ENCODE data around the gene LMF1.

LMF1 gene

DNA sequence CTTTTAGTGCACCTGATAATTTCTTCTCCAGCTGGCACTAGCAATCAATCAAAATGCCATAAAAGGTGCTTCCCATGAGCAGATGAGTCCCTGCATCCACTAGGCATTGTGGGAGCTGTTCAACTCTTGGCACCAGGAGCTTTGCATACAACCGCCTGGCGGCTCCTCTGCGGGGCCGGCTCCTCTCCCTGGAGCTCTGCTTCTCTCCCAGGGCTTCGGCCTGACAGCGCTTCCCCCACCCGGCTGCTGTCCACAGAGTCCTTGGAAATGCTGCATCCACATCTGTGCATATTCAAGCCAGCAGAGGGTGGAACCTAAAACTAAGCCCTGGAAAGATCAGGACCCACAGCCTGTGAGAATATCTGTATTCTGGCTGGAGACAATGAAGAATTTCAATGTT is 62.9 kb downstream of the LMF1 start:
- peak overlapping the region in 2 of 11 experiments; percentile 25 to 32; a peak in 1 of 22 replicates for H3K4me2 ChIP-seq
- peaks cover 22 to 56% (median 42%) of the 10 kb centered on the region in 11 experiments for H3K36me3 ChIP-seq
- no peak for TF ChIP-seq Cebpa-rat (IDR thresholded peaks at IDR 0.05)
- H4K20me1 ChIP-seq = peaks cover 0 to 27% (median 3%) of the 10 kb centered on the region in 11 experiments; a peak in 7 of 22 replicates
- H3K9me3 ChIP-seq (replicated peaks in 1 of 11) = peaks cover 25 to 44% (median 32%) of the 10 kb centered on the region in 11 experiments
- H3K27ac ChIP-seq = no peak overlapping the region
- peaks cover 0 to 36% (median 17%) of the 10 kb centered on the region in 10 experiments; a peak in 14 of 20 replicates for H3K4me1 ChIP-seq
- H3K4me3 ChIP-seq = no peak overlapping the region
- H3K27me3 ChIP-seq = no peaks in the 10 kb centered on the region
- H3K9ac ChIP-seq = no peak overlapping the region

DNA sequence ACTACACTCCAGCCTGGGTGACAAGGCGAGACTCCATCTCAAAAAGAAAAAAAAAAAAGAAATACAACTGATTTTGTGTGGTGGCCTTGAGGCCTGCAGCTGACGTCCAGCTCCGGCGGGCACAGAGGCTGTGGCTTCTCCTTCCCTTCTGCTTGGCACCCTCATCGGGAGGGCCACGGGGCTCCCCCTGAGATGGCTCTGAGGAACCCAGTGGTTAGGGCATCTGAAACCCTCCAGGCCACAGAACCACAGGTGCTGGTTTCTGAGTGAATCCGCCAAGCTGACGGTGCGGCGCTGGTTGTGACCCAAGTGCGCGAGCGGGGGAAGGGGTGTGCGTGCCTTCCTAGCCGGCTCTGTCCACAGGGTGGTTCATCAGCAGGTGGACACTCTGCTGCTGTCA is 63.4 kb downstream of the LMF1 start:
- Histone ChIP-seq H3K4me3 (no peak overlapping the region), H3K4me1 (peaks cover 0 to 31% (median 12%) of the 10 kb centered on the region in 10 experiments; a peak in 14 of 20 replicates), H3K4me2 (no peak overlapping the region), H3K27me3 (no peaks in the 10 kb centered on the region), H3K9me3 (replicated peaks in 1 of 11) (peaks cover 25 to 44% (median 32%) of the 10 kb centered on the region in 11 experiments), H4K20me1 (peaks cover 0 to 23% (median 0%) of the 10 kb centered on the region in 11 experiments; a peak in 5 of 22 replicates), H3K36me3 (peaks cover 22 to 56% (median 42%) of the 10 kb centered on the region in 11 experiments), H3K27ac (no peak overlapping the region), H3K9ac (no peak overlapping the region)
- no peak for TF ChIP-seq Cebpa-rat (IDR thresholded peaks at IDR 0.05)

DNA sequence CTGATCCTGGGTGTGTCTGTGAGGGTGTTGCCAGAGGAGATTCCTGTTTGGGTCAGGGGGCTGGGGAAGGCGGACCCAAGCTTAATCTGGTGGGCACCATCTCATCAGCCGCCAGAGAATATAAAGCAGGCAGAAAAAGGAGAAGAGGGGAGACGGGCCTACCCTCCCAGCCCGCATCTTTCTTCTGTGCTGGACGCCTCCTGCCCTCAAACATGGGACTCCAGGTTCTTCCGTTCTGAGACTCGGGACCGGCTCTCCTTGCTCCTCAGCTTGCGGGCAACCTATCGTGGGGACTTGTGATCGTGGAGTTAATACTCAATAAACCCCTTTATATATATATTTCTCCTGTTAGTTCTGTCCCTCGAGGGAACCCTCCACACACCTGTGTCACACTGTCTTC is 64.5 kb downstream of the LMF1 start:
- no peak for TF ChIP-seq Cebpa-rat (IDR thresholded peaks at IDR 0.05)
- H3K27ac ChIP-seq = no peak overlapping the region
- H3K9ac ChIP-seq = no peak overlapping the region
- H3K4me1 ChIP-seq = peaks cover 0 to 33% (median 10%) of the 10 kb centered on the region in 10 experiments; a peak in 12 of 20 replicates
- H3K4me2 ChIP-seq = no peak overlapping the region
- peaks cover 0 to 25% (median 0%) of the 10 kb centered on the region in 11 experiments; a peak in 5 of 22 replicates for H4K20me1 ChIP-seq
- H3K9me3 ChIP-seq (replicated peaks in 1 of 11) = peaks cover 25 to 44% (median 32%) of the 10 kb centered on the region in 11 experiments
- peaks cover 22 to 56% (median 42%) of the 10 kb centered on the region in 11 experiments for H3K36me3 ChIP-seq
- H3K4me3 ChIP-seq = no peak overlapping the region
- no peaks in the 10 kb centered on the region for H3K27me3 ChIP-seq

DNA sequence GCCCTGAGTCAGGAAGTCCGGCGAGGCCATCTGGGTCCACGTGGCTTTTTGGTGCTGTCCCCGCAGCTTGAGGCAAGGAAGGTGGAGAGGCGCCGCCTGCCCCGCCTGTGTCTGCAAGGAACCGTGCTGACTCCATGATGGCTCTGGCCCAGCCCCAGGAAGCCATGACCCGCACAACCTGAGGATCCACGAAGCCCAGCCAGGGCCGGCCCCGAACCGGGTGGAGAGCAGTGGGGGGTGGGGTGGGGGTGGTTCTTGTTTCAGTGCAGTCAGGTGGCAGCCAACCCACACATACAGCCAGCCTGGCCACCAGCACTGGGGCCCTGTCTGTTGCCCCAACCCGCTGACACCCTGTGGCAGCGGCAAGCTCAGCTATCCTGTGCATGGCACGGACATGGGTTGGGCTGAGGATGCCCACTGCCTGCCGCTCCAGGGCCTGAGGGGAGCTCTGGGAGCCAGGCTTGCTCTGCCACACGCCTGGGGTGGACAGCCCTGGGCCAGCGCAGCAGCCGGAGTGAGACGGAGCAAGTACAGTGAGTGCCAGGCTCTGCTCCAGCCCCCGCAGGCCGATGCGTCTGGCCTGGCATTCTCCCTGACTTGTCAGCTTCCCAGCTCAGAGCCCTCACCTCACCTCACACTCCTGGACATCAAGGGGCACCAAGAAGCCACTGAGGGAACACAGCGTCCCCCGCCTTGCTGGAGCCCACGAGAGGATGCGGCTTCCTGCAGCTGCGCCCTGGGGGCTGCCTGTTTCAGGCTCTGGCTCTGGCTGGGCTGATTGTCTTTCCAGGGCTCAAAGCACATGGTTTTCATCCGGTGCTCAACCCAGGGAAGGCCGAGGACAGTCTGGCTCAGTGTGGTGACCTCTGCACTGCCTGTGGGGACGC is 68.8 kb downstream of the LMF1 start:
- H3K27ac ChIP-seq = no peak overlapping the region
- H3K4me1 ChIP-seq = peaks cover 13 to 42% (median 28%) of the 10 kb centered on the region in 10 experiments; a peak in 19 of 20 replicates
- no peak for TF ChIP-seq Cebpa-rat (IDR thresholded peaks at IDR 0.05)
- peaks cover 0 to 37% (median 3%) of the 10 kb centered on the region in 11 experiments; a peak in 8 of 22 replicates for H4K20me1 ChIP-seq
- H3K9me3 ChIP-seq (replicated peaks in 1 of 11) = peaks cover 14 to 28% (median 22%) of the 10 kb centered on the region in 11 experiments
- H3K27me3 ChIP-seq = no peaks in the 10 kb centered on the region
- H3K9ac ChIP-seq = no peak overlapping the region
- H3K4me2 ChIP-seq = no peak overlapping the region
- H3K4me3 ChIP-seq = no peak overlapping the region
- H3K36me3 ChIP-seq = peaks cover 8 to 21% (median 16%) of the 10 kb centered on the region in 11 experiments

DNA sequence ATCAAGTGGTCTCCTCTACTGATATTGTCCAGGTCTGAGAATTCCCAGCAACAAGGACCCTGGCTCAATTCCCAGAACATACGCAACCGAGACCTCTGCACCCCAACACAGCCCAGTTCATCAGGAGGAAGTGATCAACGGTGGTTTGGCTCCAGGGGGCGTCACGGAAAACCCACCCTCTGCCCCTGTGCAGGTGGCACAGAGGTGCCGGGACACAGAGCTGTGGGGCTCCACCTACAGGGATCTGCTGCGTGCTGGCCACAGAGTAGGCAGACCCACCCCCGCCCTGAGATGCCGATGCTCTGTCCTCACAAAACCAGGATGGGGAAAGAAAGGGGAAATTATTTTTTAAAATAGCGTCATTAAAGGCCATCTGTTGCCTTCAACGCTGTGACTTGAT is 69.6 kb downstream of the LMF1 start:
- H3K4me1 ChIP-seq = peaks cover 13 to 49% (median 31%) of the 10 kb centered on the region in 10 experiments; a peak in 19 of 20 replicates

DNA sequence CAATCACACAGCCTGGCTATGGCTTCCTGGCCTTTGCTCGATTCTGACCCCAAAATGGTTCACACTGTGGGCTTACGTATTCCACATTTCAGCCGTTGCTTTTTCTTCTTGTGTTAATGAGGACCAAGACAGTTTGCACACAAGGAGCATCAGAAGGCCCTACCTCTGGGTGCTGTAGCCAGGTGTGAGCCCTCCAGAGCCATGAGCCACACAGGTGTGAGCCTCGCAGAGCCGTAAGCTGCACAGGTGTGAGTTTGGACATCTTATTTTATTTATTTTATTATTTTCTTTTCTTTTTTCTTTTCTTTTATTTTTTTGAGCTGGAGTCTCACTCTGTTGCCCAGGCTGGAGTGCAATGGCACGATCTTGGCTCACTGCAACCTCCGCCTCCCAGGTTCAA is 70.6 kb downstream of the LMF1 start:
- Histone ChIP-seq H3K36me3 (peaks cover 0 to 4% (median 0%) of the 10 kb centered on the region in 11 experiments; a peak in 5 of 22 replicates), H3K4me1 (peaks cover 13 to 50% (median 31%) of the 10 kb centered on the region in 10 experiments; a peak in 19 of 20 replicates), H3K4me3 (no peak overlapping the region), H3K9me3 (replicated peaks in 1 of 11) (peaks cover 3 to 10% (median 4%) of the 10 kb centered on the region in 11 experiments; a peak in 19 of 22 replicates), H3K4me2 (0 out of 22 replicates have a peak overlapping the region, but pooled peaks of 1 of the 11 experiments have one; percentile 94), H4K20me1 (peaks cover 0 to 52% (median 4%) of the 10 kb centered on the region in 11 experiments; a peak in 8 of 22 replicates), H3K9ac (no peak overlapping the region), H3K27ac (no peak overlapping the region), H3K27me3 (no peaks in the 10 kb centered on the region)
- no peak for TF ChIP-seq Cebpa-rat (IDR thresholded peaks at IDR 0.05)

More for the DNA sequence above, 69.6 kb downstream of the LMF1 start:
- Histone ChIP-seq H3K27me3 (no peaks in the 10 kb centered on the region), H4K20me1 (peaks cover 0 to 45% (median 3%) of the 10 kb centered on the region in 11 experiments; a peak in 8 of 22 replicates), H3K4me3 (no peak overlapping the region), H3K9me3 (replicated peaks in 1 of 11) (peaks cover 6 to 20% (median 14%) of the 10 kb centered on the region in 11 experiments), H3K4me2 (no peak overlapping the region), H3K36me3 (peaks cover under 1 to 13% (median 7%) of the 10 kb centered on the region in 11 experiments; a peak in 20 of 22 replicates), H3K27ac (no peak overlapping the region), H3K9ac (no peak overlapping the region)
- no peak for TF ChIP-seq Cebpa-rat (IDR thresholded peaks at IDR 0.05)

DNA sequence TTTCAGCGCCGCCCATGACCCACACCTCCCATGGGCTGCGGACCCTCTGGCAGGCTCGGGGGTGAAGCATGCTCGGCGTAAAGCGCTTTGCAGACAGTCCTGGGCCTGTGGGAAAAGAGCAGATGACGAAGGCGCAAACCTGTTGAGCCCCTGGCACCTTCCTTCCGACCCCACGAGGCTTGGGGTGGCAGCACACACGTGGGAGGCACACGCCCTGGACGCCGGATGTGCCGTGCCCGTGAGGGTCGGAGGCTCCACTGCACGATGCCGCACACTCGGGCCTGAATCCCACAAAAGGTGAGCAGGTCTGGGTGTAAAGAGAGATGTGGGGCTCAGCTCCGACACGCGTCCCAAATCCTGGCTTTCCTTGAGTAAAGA is 71.1 kb downstream of the LMF1 start:
- Histone ChIP-seq H3K27ac (no peak overlapping the region), H3K4me3 (no peak overlapping the region), H3K36me3 (no peaks in the 10 kb centered on the region), H3K27me3 (no peaks in the 10 kb centered on the region), H3K9me3 (replicated peaks in 1 of 11) (peaks cover 0 to 6% (median 0%) of the 10 kb centered on the region in 11 experiments; a peak in 5 of 22 replicates), H3K4me1 (peaks cover 13 to 50% (median 31%) of the 10 kb centered on the region in 10 experiments; a peak in 19 of 20 replicates), H3K4me2 (peak overlapping the region in 8 of 11 experiments; percentile 68 to 96 (median 92); a peak in 7 of 22 replicates), H3K9ac (no peak overlapping the region), H4K20me1 (peaks cover 0 to 57% (median 5%) of the 10 kb centered on the region in 11 experiments; a peak in 8 of 22 replicates)
- no peak for TF ChIP-seq Cebpa-rat (IDR thresholded peaks at IDR 0.05)

DNA sequence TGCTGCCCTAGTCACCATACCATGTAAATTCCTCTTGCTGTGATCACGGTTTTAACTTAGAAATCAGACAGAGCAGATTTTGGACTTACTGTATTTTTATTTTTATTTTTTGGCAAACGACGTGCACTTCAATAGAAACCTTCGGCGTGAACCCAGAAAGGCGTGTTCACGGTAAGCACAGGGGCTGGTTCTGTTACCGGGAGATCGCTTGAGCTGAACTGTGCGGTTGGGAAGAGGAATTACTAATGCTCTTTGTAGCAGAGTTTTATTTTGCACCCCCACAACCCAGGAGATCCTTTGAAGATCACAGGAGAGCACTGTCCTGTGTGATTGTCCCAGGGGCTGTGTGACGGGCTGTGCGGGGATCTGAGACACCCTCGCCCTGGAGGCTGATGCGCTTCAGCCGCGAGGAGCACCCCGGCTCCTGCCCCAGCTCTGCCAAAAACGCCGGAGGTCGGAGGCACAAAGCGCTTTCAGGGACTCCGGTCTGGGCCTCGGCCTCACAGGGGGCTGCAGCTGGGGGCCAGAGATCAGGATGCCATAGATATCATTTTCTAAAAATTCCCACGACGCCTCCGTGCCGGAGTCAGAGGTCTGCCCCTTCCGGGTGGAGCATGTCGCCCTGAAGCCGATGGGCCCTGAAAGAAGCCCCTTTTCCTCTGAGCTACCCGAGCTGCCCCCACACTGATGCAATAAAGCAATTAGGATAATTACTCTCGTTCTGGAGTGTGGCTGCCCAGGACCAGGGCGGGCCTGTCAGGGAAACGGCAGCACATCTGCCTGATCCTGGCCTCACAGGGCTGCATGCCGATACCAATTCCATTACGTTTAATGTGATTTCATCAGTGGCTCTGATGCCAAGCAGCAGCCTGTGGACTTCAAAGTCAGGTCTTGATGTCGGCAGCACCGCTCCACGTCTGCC is 71.8 kb downstream of the LMF1 start:
- H3K4me1 ChIP-seq = peaks cover 13 to 50% (median 31%) of the 10 kb centered on the region in 10 experiments; a peak in 19 of 20 replicates
- no peak overlapping the region; a peak in 1 of 20 replicates for H3K4me3 ChIP-seq
- H3K36me3 ChIP-seq = no peaks in the 10 kb centered on the region
- peaks cover 0 to 61% (median 5%) of the 10 kb centered on the region in 11 experiments; a peak in 8 of 22 replicates for H4K20me1 ChIP-seq
- peaks cover 0 to 3% (median 0%) of the 10 kb centered on the region in 11 experiments; a peak in 2 of 22 replicates for H3K9me3 ChIP-seq (replicated peaks in 1 of 11)
- peak overlapping the region in 4 of 11 experiments; percentile 26 to 68 (median 58); a peak in 6 of 22 replicates for H3K9ac ChIP-seq
- H3K27ac ChIP-seq = peak overlapping the region in 1 of 11 experiments; percentile 66; a peak in 2 of 22 replicates
- TF ChIP-seq Cebpa-rat (IDR thresholded peaks at IDR 0.05) = no peak
- H3K4me2 ChIP-seq = peak overlapping the region in 9 of 11 experiments; percentile 68 to 96 (median 91); a peak in 18 of 22 replicates
- H3K27me3 ChIP-seq = no peaks in the 10 kb centered on the region
